ENCODE measurements around the gene TLE7.

Gene TLE7

GRCh38 chr16:71442051-71442440 is at the start of gene TLE7:
TLE7 (minus strand) TSS chr16:71442054; CDS start chr16:71433324, 8,730 bp downstream.
- H3K27ac Mint-ChIP-seq: no peak within 1 kb of the TSS
- peaks cover 39% of the 10 kb centered on the region for H3K9me3 Mint-ChIP-seq
- intact Hi-C loops (cut with micrococcal nuclease): no loop called here
- no peaks in the 10 kb centered on the region for H3K4me1 Mint-ChIP-seq (ENCODE audit: low read depth)
- H3K36me3 Mint-ChIP-seq (ENCODE audit: low read depth): no peaks in the 10 kb centered on the region
- H3K27me3 Mint-ChIP-seq: peaks cover 12% of the 10 kb centered on the region
- no peak within 1 kb of the TSS for H3K4me3 Mint-ChIP-seq

- H3K27ac Mint-ChIP-seq: no peak overlapping the region
- no peak overlapping the region for H3K4me3 Mint-ChIP-seq
- peaks cover 2% of the 10 kb centered on the region for H3K27me3 Mint-ChIP-seq
- H3K36me3 Mint-ChIP-seq (ENCODE audit: low read depth): no peaks in the 10 kb centered on the region
- H3K9me3 Mint-ChIP-seq: peaks cover 12% of the 10 kb centered on the region
- intact Hi-C loops (cut with micrococcal nuclease): no loop called here
- no peaks in the 10 kb centered on the region for H3K4me1 Mint-ChIP-seq (ENCODE audit: low read depth)
Measured at GRCh38 chr16:71491054-71491453, 49.2 kb upstream of the TLE7 start.

- Mint-ChIP-seq H3K4me1 (ENCODE audit: low read depth) (no peaks in the 10 kb centered on the region), H3K4me3 (no peak overlapping the region), H3K9me3 (peaks cover 12% of the 10 kb centered on the region), H3K36me3 (ENCODE audit: low read depth) (no peaks in the 10 kb centered on the region), H3K27ac (no peak overlapping the region), H3K27me3 (peaks cover 3% of the 10 kb centered on the region)
- intact Hi-C loops (cut with micrococcal nuclease): no loop called here
Measured at GRCh38 chr16:71490361-71490760, 48.5 kb upstream of the TLE7 start.

- peaks cover 12% of the 10 kb centered on the region for H3K9me3 Mint-ChIP-seq
- H3K27ac Mint-ChIP-seq: no peak within 1 kb of the TSS
- no peaks in the 10 kb centered on the region for H3K4me1 Mint-ChIP-seq (ENCODE audit: low read depth)
- H3K27me3 Mint-ChIP-seq: peaks cover 3% of the 10 kb centered on the region
- no peaks in the 10 kb centered on the region for H3K36me3 Mint-ChIP-seq (ENCODE audit: low read depth)
- H3K4me3 Mint-ChIP-seq: no peak within 1 kb of the TSS
- intact Hi-C loops (cut with micrococcal nuclease): no loop called here
Measured at GRCh38 chr16:71489122-71489521, 47.3 kb upstream of the TLE7 start, which contains the start of gene ZNF19. ZNF19 (minus strand) TSS chr16:71489324; CDS start chr16:71482114, 7,210 bp downstream.

- H3K36me3 Mint-ChIP-seq (ENCODE audit: low read depth): no peaks in the 10 kb centered on the region
Measured at GRCh38 chr16:71484006-71484893, 42.4 kb upstream of the TLE7 start.

GRCh38 chr16:71482569-71482968 is 40.7 kb upstream of the TLE7 start:
- peaks cover 3% of the 10 kb centered on the region for H3K27me3 Mint-ChIP-seq
- H3K27ac Mint-ChIP-seq: no peak overlapping the region
- intact Hi-C loops (cut with micrococcal nuclease): no loop called here
- peaks cover 16% of the 10 kb centered on the region for H3K4me1 Mint-ChIP-seq (ENCODE audit: low read depth)
- H3K9me3 Mint-ChIP-seq: peaks cover 10% of the 10 kb centered on the region
- H3K36me3 Mint-ChIP-seq (ENCODE audit: low read depth): peaks cover 12% of the 10 kb centered on the region
- H3K4me3 Mint-ChIP-seq: no peak overlapping the region

More at GRCh38 chr16:71484006-71484893, 42.4 kb upstream of the TLE7 start:
- intact Hi-C loops (cut with micrococcal nuclease): loop anchor here (1.0 kb wide), 1 partner anchor 22 kb away; the partner anchor contains the start of gene ZNF23
- Mint-ChIP-seq H3K27me3 (peaks cover 3% of the 10 kb centered on the region), H3K4me1 (ENCODE audit: low read depth) (peaks cover 16% of the 10 kb centered on the region), H3K9me3 (peaks cover 12% of the 10 kb centered on the region), H3K27ac (peak overlapping the region; percentile 87), H3K4me3 (peak overlapping the region; percentile 85)

GRCh38 chr16:71480956-71481355 is 39.1 kb upstream of the TLE7 start:
- no peak overlapping the region for H3K4me3 Mint-ChIP-seq
- intact Hi-C loops (cut with micrococcal nuclease): no loop called here

GRCh38 chr16:71479420-71479819 is 37.6 kb upstream of the TLE7 start:
- no peak overlapping the region for H3K4me3 Mint-ChIP-seq
- H3K27ac Mint-ChIP-seq: no peak overlapping the region
- intact Hi-C loops (cut with micrococcal nuclease): no loop called here
- H3K4me1 Mint-ChIP-seq (ENCODE audit: low read depth): peaks cover 16% of the 10 kb centered on the region
- peaks cover 38% of the 10 kb centered on the region for H3K36me3 Mint-ChIP-seq (ENCODE audit: low read depth)
- no peaks in the 10 kb centered on the region for H3K27me3 Mint-ChIP-seq
- H3K9me3 Mint-ChIP-seq: no peaks in the 10 kb centered on the region

More at GRCh38 chr16:71480956-71481355, 39.1 kb upstream of the TLE7 start:
- Mint-ChIP-seq H3K9me3 (no peaks in the 10 kb centered on the region), H3K36me3 (ENCODE audit: low read depth) (peaks cover 29% of the 10 kb centered on the region), H3K27me3 (no peaks in the 10 kb centered on the region), H3K27ac (no peak overlapping the region), H3K4me1 (ENCODE audit: low read depth) (peaks cover 16% of the 10 kb centered on the region)

GRCh38 chr16:71476457-71477124 is 34.7 kb upstream of the TLE7 start:
- peaks cover 3% of the 10 kb centered on the region for H3K4me1 Mint-ChIP-seq (ENCODE audit: low read depth)
- intact Hi-C loops (cut with micrococcal nuclease): no loop called here
- no peaks in the 10 kb centered on the region for H3K27me3 Mint-ChIP-seq
- no peaks in the 10 kb centered on the region for H3K9me3 Mint-ChIP-seq
- H3K27ac Mint-ChIP-seq: no peak overlapping the region
- no peak overlapping the region for H3K4me3 Mint-ChIP-seq
- H3K36me3 Mint-ChIP-seq (ENCODE audit: low read depth): peaks cover 38% of the 10 kb centered on the region

GRCh38 chr16:71474864-71475263 is 33.0 kb upstream of the TLE7 start:
- Mint-ChIP-seq H3K27ac (no peak overlapping the region), H3K4me1 (ENCODE audit: low read depth) (no peaks in the 10 kb centered on the region), H3K36me3 (ENCODE audit: low read depth) (peaks cover 38% of the 10 kb centered on the region), H3K4me3 (no peak overlapping the region), H3K27me3 (no peaks in the 10 kb centered on the region), H3K9me3 (no peaks in the 10 kb centered on the region)
- intact Hi-C loops (cut with micrococcal nuclease): no loop called here

- Mint-ChIP-seq H3K4me3 (no peak overlapping the region), H3K27ac (no peak overlapping the region), H3K4me1 (ENCODE audit: low read depth) (no peaks in the 10 kb centered on the region), H3K36me3 (ENCODE audit: low read depth) (peaks cover 38% of the 10 kb centered on the region), H3K9me3 (no peaks in the 10 kb centered on the region), H3K27me3 (no peaks in the 10 kb centered on the region)
- intact Hi-C loops (cut with micrococcal nuclease): no loop called here
Measured at GRCh38 chr16:71473891-71474290, 32.0 kb upstream of the TLE7 start.

- no peaks in the 10 kb centered on the region for H3K4me1 Mint-ChIP-seq (ENCODE audit: low read depth)
- no peak overlapping the region for H3K4me3 Mint-ChIP-seq
- H3K36me3 Mint-ChIP-seq (ENCODE audit: low read depth): peaks cover 30% of the 10 kb centered on the region
Measured at GRCh38 chr16:71472931-71473330, 31.1 kb upstream of the TLE7 start.

GRCh38 chr16:71472051-71472450 is 30.2 kb upstream of the TLE7 start:
- Mint-ChIP-seq H3K9me3 (no peaks in the 10 kb centered on the region), H3K4me3 (no peak overlapping the region)

More at GRCh38 chr16:71472931-71473330, 31.1 kb upstream of the TLE7 start:
- no peaks in the 10 kb centered on the region for H3K27me3 Mint-ChIP-seq
- H3K9me3 Mint-ChIP-seq: no peaks in the 10 kb centered on the region
- intact Hi-C loops (cut with micrococcal nuclease): no loop called here
- no peak overlapping the region for H3K27ac Mint-ChIP-seq

GRCh38 chr16:71467810-71468209 is 26.0 kb upstream of the TLE7 start:
- intact Hi-C loops (cut with micrococcal nuclease): loop anchor here (10.0 kb wide), 1 partner anchor 183 kb away; the partner anchor contains the start of gene CMTR2
- Mint-ChIP-seq H3K27me3 (peaks cover 1% of the 10 kb centered on the region), H3K4me3 (no peak overlapping the region), H3K4me1 (ENCODE audit: low read depth) (no peaks in the 10 kb centered on the region), H3K9me3 (no peaks in the 10 kb centered on the region), H3K36me3 (ENCODE audit: low read depth) (no peaks in the 10 kb centered on the region), H3K27ac (no peak overlapping the region)

More at GRCh38 chr16:71472051-71472450, 30.2 kb upstream of the TLE7 start:
- H3K27me3 Mint-ChIP-seq: no peaks in the 10 kb centered on the region
- no peaks in the 10 kb centered on the region for H3K4me1 Mint-ChIP-seq (ENCODE audit: low read depth)
- H3K36me3 Mint-ChIP-seq (ENCODE audit: low read depth): peaks cover 21% of the 10 kb centered on the region
- H3K27ac Mint-ChIP-seq: no peak overlapping the region
- intact Hi-C loops (cut with micrococcal nuclease): no loop called here

All from dendritic cell treated with granulocyte-macrophage colony-stimulating factor and Interleukin-4, amounts not matched to agents 40 ng/mL and 50 ng/mL, for 4 days (primary cell).